ENCODE results near the gene CLCNKB.

Gene CLCNKB

GRCh38 chr1:16077406-16078245 is 34.0 kb downstream of the CLCNKB start:
- TF ChIP-seq, protein P1, sequence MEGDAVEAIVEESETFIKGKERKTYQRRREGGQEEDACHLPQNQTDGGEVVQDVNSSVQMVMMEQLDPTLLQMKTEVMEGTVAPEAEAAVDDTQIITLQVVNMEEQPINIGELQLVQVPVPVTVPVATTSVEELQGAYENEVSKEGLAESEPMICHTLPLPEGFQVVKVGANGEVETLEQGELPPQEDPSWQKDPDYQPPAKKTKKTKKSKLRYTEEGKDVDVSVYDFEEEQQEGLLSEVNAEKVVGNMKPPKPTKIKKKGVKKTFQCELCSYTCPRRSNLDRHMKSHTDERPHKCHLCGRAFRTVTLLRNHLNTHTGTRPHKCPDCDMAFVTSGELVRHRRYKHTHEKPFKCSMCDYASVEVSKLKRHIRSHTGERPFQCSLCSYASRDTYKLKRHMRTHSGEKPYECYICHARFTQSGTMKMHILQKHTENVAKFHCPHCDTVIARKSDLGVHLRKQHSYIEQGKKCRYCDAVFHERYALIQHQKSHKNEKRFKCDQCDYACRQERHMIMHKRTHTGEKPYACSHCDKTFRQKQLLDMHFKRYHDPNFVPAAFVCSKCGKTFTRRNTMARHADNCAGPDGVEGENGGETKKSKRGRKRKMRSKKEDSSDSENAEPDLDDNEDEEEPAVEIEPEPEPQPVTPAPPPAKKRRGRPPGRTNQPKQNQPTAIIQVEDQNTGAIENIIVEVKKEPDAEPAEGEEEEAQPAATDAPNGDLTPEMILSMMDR (IDR thresholded peaks at IDR 0.05; ENCODE audit: low read depth, low read length) = no peak
- no peak overlapping the region for H3K4me3 ChIP-seq (ENCODE audit: low read depth, low read length)

GRCh38 chr1:16078925-16079656 is 35.5 kb downstream of the CLCNKB start:
- TF ChIP-seq, protein P1 (IDR thresholded peaks at IDR 0.05; ENCODE audit: low read depth, low read length) = peak; percentile 90
- no peak overlapping the region for H3K4me3 ChIP-seq (ENCODE audit: low read depth, low read length)

DNA sequence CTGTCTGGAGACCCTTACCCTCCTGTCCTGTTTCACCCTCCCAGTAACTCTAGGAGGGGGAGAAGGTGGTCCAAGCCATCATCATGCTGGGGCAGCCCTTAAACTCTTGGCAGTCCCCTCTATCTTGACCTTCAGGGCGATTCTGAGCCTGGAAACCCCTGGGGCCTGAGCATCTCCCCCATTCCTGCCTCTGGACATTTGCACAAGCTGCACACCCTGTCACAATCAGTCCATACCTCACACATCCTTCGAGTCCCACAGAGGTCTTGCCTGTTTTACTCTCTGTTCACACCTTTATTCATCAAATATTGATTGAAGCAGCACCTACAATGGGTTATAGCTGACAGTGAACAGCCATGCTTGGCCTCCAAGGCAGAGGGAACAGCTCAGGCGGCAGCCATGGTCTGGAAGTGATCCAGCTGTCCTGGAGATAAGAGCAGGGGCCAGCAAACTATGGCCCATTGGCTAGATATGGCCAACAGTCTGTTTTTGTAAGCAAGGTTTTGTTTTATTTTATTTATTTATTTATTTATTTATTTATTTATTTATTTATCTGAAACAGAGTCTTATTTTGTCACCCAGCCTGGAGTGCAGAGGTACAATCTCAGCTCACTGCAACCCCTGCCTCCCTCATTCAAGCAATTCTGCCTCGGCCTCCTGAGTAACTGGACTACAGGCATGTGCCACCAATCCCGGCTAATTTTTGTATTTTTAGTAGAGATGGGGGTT is 37.0 kb downstream of the CLCNKB start:
- H3K4me3 ChIP-seq (ENCODE audit: low read depth, low read length) = no peak overlapping the region
- TF ChIP-seq, protein P1 (IDR thresholded peaks at IDR 0.05; ENCODE audit: low read depth, low read length) = no peak

- TF ChIP-seq, protein P1 (IDR thresholded peaks at IDR 0.05; ENCODE audit: low read depth, low read length) = no peak
- no peak overlapping the region for H3K4me3 ChIP-seq (ENCODE audit: low read depth, low read length)
Observed at GRCh38 chr1:16081636-16082035, 38.1 kb downstream of the CLCNKB start.

DNA sequence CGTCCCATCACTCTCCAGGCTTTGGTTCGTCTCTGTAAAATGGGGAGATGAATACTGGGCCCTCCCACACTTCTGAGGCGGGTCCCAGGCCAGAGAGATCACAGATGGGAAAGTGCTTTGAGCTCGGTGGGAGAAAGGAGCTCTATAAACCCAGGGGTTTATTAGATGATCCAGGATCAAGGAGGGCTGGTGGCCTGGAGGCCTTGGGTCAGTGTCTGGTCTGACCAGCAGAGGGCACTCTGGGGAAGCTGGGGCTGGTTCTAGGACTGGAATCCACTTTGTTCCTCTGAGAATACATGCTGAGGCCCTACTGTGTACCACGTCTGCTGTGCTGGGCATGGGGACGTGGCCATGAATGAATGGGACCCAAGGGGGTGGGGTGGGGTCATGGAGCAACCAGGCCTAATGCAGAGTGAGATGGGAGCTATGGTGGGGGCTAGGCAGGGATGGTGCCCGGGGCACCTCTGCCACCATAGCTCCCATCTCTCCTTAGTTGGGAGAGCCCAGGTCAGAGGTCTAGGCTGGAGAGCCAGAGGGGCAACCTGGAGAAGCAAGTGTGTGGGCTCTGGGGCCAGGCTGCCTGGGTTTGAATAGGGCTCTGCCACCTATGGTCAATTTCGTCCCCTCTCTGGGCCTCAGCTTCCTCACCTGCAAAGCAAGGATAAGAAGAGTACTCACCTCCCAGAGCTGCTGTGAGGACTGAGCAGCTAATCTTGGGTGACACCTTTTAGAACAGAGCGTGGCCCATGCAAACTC is 38.9 kb downstream of the CLCNKB start:
- TF ChIP-seq, protein P1 (IDR thresholded peaks at IDR 0.05; ENCODE audit: low read depth, low read length) = peak; percentile 89
- H3K4me3 ChIP-seq (ENCODE audit: low read depth, low read length) = no peak overlapping the region

DNA sequence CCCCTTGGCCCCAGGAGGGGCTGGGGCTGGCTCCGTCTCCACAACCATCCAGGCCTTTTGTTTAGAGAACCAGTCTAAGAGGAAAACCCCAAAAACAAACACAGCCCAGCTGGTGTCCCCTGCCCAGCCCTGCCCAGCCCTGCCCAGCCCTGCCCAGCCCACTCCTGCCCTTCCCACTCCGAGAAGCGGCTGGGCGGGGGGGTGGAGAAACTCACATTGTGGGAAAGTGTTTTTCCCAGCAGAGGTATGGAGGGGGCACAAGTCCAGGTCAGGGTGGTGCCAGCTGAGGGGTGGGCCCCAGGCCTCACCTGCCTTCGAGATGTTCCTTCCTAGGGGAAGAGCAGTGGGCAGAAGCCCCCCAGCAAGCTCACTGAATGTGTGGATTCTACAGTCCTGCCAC is 39.9 kb downstream of the CLCNKB start:
- H3K4me3 ChIP-seq (ENCODE audit: low read depth, low read length) = no peak overlapping the region
- TF ChIP-seq, protein P1 (IDR thresholded peaks at IDR 0.05; ENCODE audit: low read depth, low read length) = no peak
